Heart right ventricle (tissue), 16 donors: ENCODE measurements around the gene TRIM17. TPM values are rescaled to one million over a fixed set of nuclear protein-coding genes. Genes with fewer than 3 reads are reported as not detected.

Experiments used
- ATAC-seq, 8 donors: fragments of 200-7000 bp; cut with Tn5 transposase; one replicate each; pipeline ENCODE4 v1.9.1; 2020; ENCODE audit warnings: mild to moderate bottlenecking in 8 of 8, moderate library complexity in 8 of 8, moderate number of reproducible peaks in 1 of 8
- DNase-seq, 2 donors: peaks; one replicate each; pipeline ENCODE4 v3.0.0-alpha.2; 2020
- H3K27ac ChIP-seq, 10 donors: fragments of 200-600 bp; sonication (generic) in 2 of 10; one replicate each; pipeline versions ENCODE4 v1.5.0 to v1.8.0; 2020 to 2022; ENCODE audit warnings: mild to moderate bottlenecking in 3 of 10
- H3K27me3 ChIP-seq, 7 donors: fragments of 200-600 bp; one replicate each; pipeline ENCODE4 v1.8.0; 2021 to 2022; ENCODE audit warnings: mild to moderate bottlenecking in 2 of 7
- H3K36me3 ChIP-seq, 9 donors: fragments of 200-600 bp; sonication (generic) in 1 of 9; one replicate each; pipeline versions ENCODE4 v1.5.0 to v1.8.0; 2020 to 2022; ENCODE audit warnings: mild to moderate bottlenecking in 2 of 9
- H3K4me1 ChIP-seq, 9 donors: fragments of 200-600 bp; sonication (generic) in 1 of 9; one replicate each; pipeline versions ENCODE4 v1.5.0 to v1.8.0; 2020 to 2022; ENCODE audit warnings: mild to moderate bottlenecking in 4 of 9
- H3K4me3 ChIP-seq, 10 donors: fragments of 200-600 bp; sonication (generic) in 2 of 10; one replicate each; pipeline versions ENCODE4 v1.5.0 to v1.8.0; 2020 to 2022; ENCODE audit warnings: mild to moderate bottlenecking in 7 of 10, moderate library complexity in 2 of 10
- H3K9me3 ChIP-seq, 11 donors: fragments of 200-600 bp in 10 of 11; sonication (generic) in 2 of 11; one replicate each; pipeline versions ENCODE4 v1.5.0 to v1.8.0; 2013 to 2022; ENCODE audit warnings: mild to moderate bottlenecking in 2 of 11, control low read depth in 1 of 11, moderate library complexity in 1 of 11
- CTCF ChIP-seq, 9 donors: fragments of 200-600 bp; sonication (generic) in 2 of 9; IDR thresholded peaks; one replicate each; pipeline versions ENCODE4 v1.5.0 to v1.8.0; 2021 to 2022; ENCODE audit warnings: antibody characterized with exemption in 9 of 9, mild to moderate bottlenecking in 5 of 9, moderate library complexity in 1 of 9
- WGBS, 2 donors: extraction: QIAGEN DNeasy Blood & Tissue Kit; methylation state at CpG; one replicate each; pipeline ENCODE4 v1.1.7; 2013; ENCODE audit warnings: inconsistent platforms in 1 of 2; 5-methylcytosine and 5-hydroxymethylcytosine counted together
- intact Hi-C, 10 donors: fragments of 100-400 bp; cut with DNase I; formaldehyde crosslinking; loops; one replicate each; pipeline versions ENCODE4 v1.11.1 to v1.14.2; 2022
- polyA plus RNA-seq, 2 donors: library from polyadenylated mRNA; stranded (reverse); fragments of 200-250 nt; gene quantifications; one replicate each; pipeline ENCODE4 v1.2.3, GENCODE V29; 2013
- total RNA-seq, 10 donors: library from RNA; stranded (reverse); fragmentation: NEBNext Ultra II Directional in 3 of 10; extraction: Animal tissue kit (Norgen Biotek cat#: 25700) in 3 of 10; gene quantifications; one replicate each; pipeline versions ENCODE4 v1.2.1 to v1.2.4, GENCODE V29; 2021 to 2023
- donor health status: Arrhythmogenic right ventricular cardiomyopathy.
- donor health status: ischemic (EF 13 %, LVEDD 7.1; RV severe dilation, severe dysfunction).
- donor health status: healthy with polysubstance abuse.
- donor health status: DM: no; HTN: yes; CAD: no.
- donor health status: DM: no; HTN: no; CAD: no.
- donor health status: ischemic (EF 25% LVEDD 6.9; RV normal size, moderate dysfunction).
- donor health status: ischemic (EF 25% LVEDD 5.7; RV mildly dilated, moderate dysfunction).
- donor health status: healthy.
- donor health status: DM: yes; HTN: yes; CAD: no.
- donor health status: Ischemic cardiomyopathy.
- donor health status: ischemic (EF 35%, LVEDD 5.7; RV mildly dilated, moderate dysfunction).
- donor health status: nonischemic (EF 11% LVEDD 7.7; RV severe dilation, severe dysfunction).
- donor health status: DM: yes; HTN: yes; CAD: no.
- donor health status: PGD.
- donor health status: ischemic (EF 29% LVEDD 5.4; RV normal size, mild dysfunction).
- donor health status: nonischemic (EF 23%, LVEDD 6.1; RV moderate dilation, normal function).

TRIM17 gene
- total and polyA plus RNA-seq, 12 donors = 0.14 to 0.44 (median 0.34) TPM; not detected in 3

DNA sequence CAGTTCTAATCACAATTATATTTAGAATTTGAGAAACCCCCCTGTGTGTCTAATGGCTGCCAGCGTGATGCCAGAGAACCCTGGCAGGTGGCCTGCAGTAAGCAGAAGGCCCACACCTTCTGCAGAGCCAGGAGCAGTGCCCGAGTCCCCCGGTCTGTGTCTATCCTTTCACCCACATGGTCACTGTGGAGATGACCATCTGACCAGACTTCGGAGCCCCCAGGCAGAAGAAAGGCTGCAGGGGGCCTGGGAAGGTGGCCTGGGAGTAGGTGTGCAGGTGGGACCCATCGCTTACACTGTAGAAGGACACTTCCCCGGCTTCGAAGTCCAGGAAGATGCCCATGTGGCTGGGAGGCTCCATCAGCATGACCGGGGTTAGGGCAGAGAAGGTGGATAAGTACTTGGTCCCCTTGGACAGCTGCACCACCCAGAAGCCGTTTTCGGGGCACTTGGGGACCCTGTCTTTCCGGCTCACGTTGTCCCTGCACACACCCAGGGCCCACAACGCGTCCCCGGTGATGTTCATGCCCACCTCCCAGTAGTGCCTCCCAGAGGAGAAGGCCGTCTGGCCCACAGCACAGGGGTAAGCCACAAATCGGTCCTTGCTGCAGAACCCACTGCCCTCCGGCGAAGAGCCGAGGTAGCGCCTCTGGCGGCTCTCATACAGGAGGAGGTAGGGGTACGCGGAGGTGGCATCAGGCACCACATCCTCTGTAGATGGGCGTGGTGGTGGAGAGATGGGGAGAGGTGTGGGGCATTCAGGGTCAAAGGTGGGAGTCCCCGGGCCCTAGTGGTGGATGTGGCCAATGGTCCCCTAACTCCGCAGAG is 8.4 kb downstream of the TRIM17 start:
- H3K27me3 ChIP-seq = no peaks in the 10 kb centered on the region
- peaks cover 6 to 45% (median 34%) of the 10 kb centered on the region in 9 donors for H3K4me1 ChIP-seq
- no peak overlapping the region for H3K27ac ChIP-seq
- WGBS, 2 donors = 92 to 95% methylated on average over 27 of the region's 27 CpGs
- peak overlapping the region in 4 of 10 donors; percentile 71 to 100 (median 96) for H3K4me3 ChIP-seq
- DNase-seq (no peak), ATAC-seq (no peak)
- no peaks in the 10 kb centered on the region for H3K9me3 ChIP-seq
- intact Hi-C loops = loop anchor here in 2 of 10 donors (5.0 to 10.0 kb wide), 3 partner anchors 63 to 266 kb away; partner anchors contain the start of gene GUK1 (in 1 of the 2)
- peaks cover 0 to 14% (median 0%) of the 10 kb centered on the region in 9 donors for H3K36me3 ChIP-seq
- no peak for TF ChIP-seq CTCF (IDR thresholded peaks at IDR 0.05)

GRCh38 chr1:228407106-228408040 is 9.3 kb downstream of the TRIM17 start:
- Histone ChIP-seq H3K4me3 (peak overlapping the region; percentile 71 to 100 (median 96)), H3K4me1 (peaks cover 6 to 48% (median 34%) of the 10 kb centered on the region in 9 donors), H3K9me3 (no peaks in the 10 kb centered on the region), H3K36me3 (peaks cover 0 to 20% (median 0%) of the 10 kb centered on the region in 9 donors), H3K27ac (peak overlapping the region; percentile 53 to 96 (median 84)), H3K27me3 (no peaks in the 10 kb centered on the region)
- peak in 1 of 8 donors; percentile 10 for ATAC-seq
- TF ChIP-seq CTCF (IDR thresholded peaks at IDR 0.05) = no peak
- no peak for DNase-seq
- WGBS, 2 donors = 10 to 16% methylated on average over 29 of the region's 29 CpGs
- intact Hi-C loops = loop anchor here in 3 of 10 donors (2.0 to 10.0 kb wide), 4 partner anchors 63 to 265 kb away; partner anchors contain the start of genes GUK1 (in 1 of the 3) and RNF187 (in 1 of the 3)

GRCh38 chr1:228405979-228406228 is 10.8 kb downstream of the TRIM17 start:
- TF ChIP-seq CTCF (IDR thresholded peaks at IDR 0.05) = no peak
- Histone ChIP-seq H3K9me3 (no peaks in the 10 kb centered on the region), H3K36me3 (peaks cover 0 to 26% (median 0%) of the 10 kb centered on the region in 9 donors), H3K4me1 (peaks cover 6 to 48% (median 34%) of the 10 kb centered on the region in 9 donors), H3K27ac (peak overlapping the region in 9 of 10 donors; percentile 78 to 96 (median 91)), H3K4me3 (peak overlapping the region; percentile 71 to 100 (median 96)), H3K27me3 (no peaks in the 10 kb centered on the region)
- WGBS, 2 donors = 0 to 1% methylated on average over 21 of the region's 21 CpGs
- intact Hi-C loops = loop anchor here in 3 of 10 donors (2.0 to 10.0 kb wide), 4 partner anchors 61 to 264 kb away; partner anchors contain the start of genes GUK1 (in 1 of the 3) and RNF187 (in 1 of the 3)
- no peak for DNase-seq
- ATAC-seq = peak in 2 of 8 donors; percentile 1 to 12
